GM12878 (cell line): ENCODE results near the gene ATP8B1. TPM values are rescaled to one million over a fixed set of nuclear protein-coding genes. Genes with fewer than 3 reads are reported as not detected.
A peak's percentile ranks its signal among the peaks of the same experiment; 100 is the strongest.

Experiments used
- ATAC-seq: fragments of 200-7000 bp; cut with Tn5 transposase; 3 replicates; pipeline ENCODE4 v1.9.1; 2020; ENCODE audit warnings: mild to moderate bottlenecking, moderate library complexity
- BruUV-seq: library from RNA; stranded (reverse); fragments of 400-500 nt; replicated peaks from 2 replicates; lab custom pipeline; 2021; lab: Mats Ljungman, UMichigan
- CTCF ChIA-PET: fragments of 300-600 bp; sonication (Branson Sonifier 250); formaldehyde crosslinking; extraction: SDS; loops from one replicate; lab custom pipeline; 2021; ENCODE audit warnings: inconsistent platforms; lab: Yijun Ruan, JAX
- POLR2A ChIA-PET: fragments of 350-600 bp; formaldehyde crosslinking; extraction: SDS; loops from one replicate; lab custom pipeline; 2021; ENCODE audit warnings: inconsistent platforms; lab: Charles Lee
- RAD21 ChIA-PET: fragments of 300-600 bp; sonication (Branson Sonifier 250); formaldehyde crosslinking; loops from one replicate; lab custom pipeline; 2023; ENCODE audit warnings: antibody characterized with exemption; ENCODE audit not compliant: unreplicated experiment; lab: Charles Lee
- SMC1A ChIA-PET: fragments of 300-600 bp; sonication (Branson Sonifier 250); formaldehyde crosslinking; loops from one replicate; lab custom pipeline; 2023; ENCODE audit not compliant: unreplicated experiment, uncharacterized antibody; lab: Charles Lee
- DNase-seq: peaks from one replicate; pipeline ENCODE4 v3.0.0-alpha.2; 2011; ENCODE audit warnings: low read depth, low spot score
- FAIRE-seq: peaks from 3 replicates; lab custom pipeline; 2011; peaks lifted over from hg19 to GRCh38; lab: Jason Lieb, UNC
- H2AFZ ChIP-seq: 2 replicates; pipeline ENCODE4 v1.6.0; 2011; ENCODE audit warnings: low read depth, low read length, control low read depth; ENCODE audit not compliant: control insufficient read depth
- H3K27ac ChIP-seq: 2 replicates; pipeline ENCODE4 v1.5.1; 2011; ENCODE audit warnings: control low read depth; ENCODE audit not compliant: control insufficient read depth, insufficient read depth
- H3K27me3 ChIP-seq, 2 experiments: replicated peaks in 1 of 2; 2 replicates each; pipeline versions ENCODE4 v1.6.0 to v1.6.1; 2011; ENCODE audit warnings: low read length in 1 of 2; ENCODE audit not compliant: control insufficient read depth in 2 of 2, insufficient read depth in 2 of 2
- H3K36me3 ChIP-seq, 2 experiments: 2 replicates each; pipeline ENCODE4 v1.5.1; 2011; ENCODE audit warnings: low read length in 1 of 2; ENCODE audit not compliant: control insufficient read depth in 2 of 2, insufficient read depth in 2 of 2
- H3K4me1 ChIP-seq: 2 replicates; pipeline ENCODE4 v1.6.1; 2011; ENCODE audit warnings: mild to moderate bottlenecking, low read length, moderate library complexity, mixed read lengths; ENCODE audit not compliant: control insufficient read depth, insufficient read depth
- H3K4me2 ChIP-seq: 2 replicates; pipeline ENCODE4 v1.6.0; 2011; ENCODE audit warnings: control low read depth; ENCODE audit not compliant: control insufficient read depth, insufficient read depth
- H3K4me3 ChIP-seq: fragments of 200-600 bp; sonication (generic); 2 replicates; pipeline ENCODE4 v1.5.1; 2016
- H3K79me2 ChIP-seq: 2 replicates; pipeline ENCODE4 v1.6.0; 2011; ENCODE audit warnings: low read length; ENCODE audit not compliant: control insufficient read depth, insufficient read depth
- H3K9ac ChIP-seq: 2 replicates; pipeline ENCODE4 v1.8.0; 2011; ENCODE audit warnings: low read length, control low read depth, mixed read lengths; ENCODE audit not compliant: control insufficient read depth, insufficient read depth
- H3K9me3 ChIP-seq: replicated peaks from 3 replicates; pipeline ENCODE4 v1.5.1; 2011; ENCODE audit warnings: mild to moderate bottlenecking, low read length; ENCODE audit not compliant: control insufficient read depth, insufficient read depth
- H4K20me1 ChIP-seq: 2 replicates; pipeline ENCODE4 v1.6.0; 2011; ENCODE audit not compliant: control insufficient read depth, insufficient read depth
- ATF2 ChIP-seq: IDR thresholded peaks from 2 replicates; pipeline ENCODE4 v1.6.1; 2012; ENCODE audit warnings: low read length, inconsistent platforms
- BHLHE40 ChIP-seq, 2 experiments: fragments of 450-650 bp in 1 of 2; IDR thresholded peaks; 2 replicates each; pipeline ENCODE4 v1.6.1; 2011 to 2017; ENCODE audit warnings: low read depth in 2 of 2, borderline replicate concordance in 1 of 2, improper control_type of control experiment in 1 of 2, low read length in 1 of 2, mild to moderate bottlenecking in 1 of 2
- CREM ChIP-seq: IDR thresholded peaks from 2 replicates; pipeline ENCODE4 v1.6.1; 2014; ENCODE audit warnings: antibody characterized with exemption, low read depth
- EGR1 ChIP-seq, 2 experiments: IDR thresholded peaks; 1 replicate in 1 of 2; 2 replicates in 1 of 2; pipeline ENCODE4 v1.6.1; 2011 to 2012; ENCODE audit warnings: low read depth in 2 of 2, low read length in 2 of 2, borderline replicate concordance in 1 of 2, mild to moderate bottlenecking in 1 of 2, moderate library complexity in 1 of 2
- FOXK2 ChIP-seq: fragments of 450-650 bp; IDR thresholded peaks from 2 replicates; pipeline ENCODE4 v1.6.1; 2017; ENCODE audit warnings: mild to moderate bottlenecking, moderate library complexity
- NFXL1 ChIP-seq: fragments of 450-650 bp; IDR thresholded peaks from 2 replicates; pipeline ENCODE4 v1.6.1; 2017; ENCODE audit warnings: antibody characterized with exemption, mild to moderate bottlenecking, borderline replicate concordance
- NFYA ChIP-seq: IDR thresholded peaks from 2 replicates; pipeline ENCODE4 v1.6.1; 2011; ENCODE audit warnings: low read depth, mild to moderate bottlenecking, low read length, improper control_type of control experiment, borderline replicate concordance
- NR2F1 ChIP-seq: fragments of 450-650 bp; conservative IDR thresholded peaks from 2 replicates; pipeline ENCODE4 v1.6.1; 2017; ENCODE audit warnings: mild to moderate bottlenecking
- WGBS: methylation state at CpG from one replicate; pipeline ENCODE4 v1.1.6; 2016; ENCODE audit warnings: low lambda C conversion rate; ENCODE audit not compliant: insufficient replicate concordance, insufficient coverage; ENCODE audit errors: missing lambda C conversion rate; 5-methylcytosine and 5-hydroxymethylcytosine counted together
- in situ Hi-C: fragments of 300-500 bp; cut with MboI; formaldehyde crosslinking; loops from 9 replicates; pipeline ENCODE4 v1.14.3; 2018; ENCODE audit warnings: mixed read lengths
- intact Hi-C: fragments of 100-400 bp; cut with micrococcal nuclease; formaldehyde crosslinking; loops from one replicate; pipeline ENCODE4 v1.14.2; 2022; ENCODE audit not compliant: unreplicated experiment
- polyA plus RNA-seq, 11 experiments: library from polyadenylated mRNA; depleted of rRNA in 4 of 11; unstranded in 6 of 11; stranded (reverse) in 5 of 11; fragments of >200 nt; fragmentation: Nextera tagmentation in 4 of 11; fragmentation: Illumina TruSeq in 1 of 11; extraction: Ambion mirVana in 4 of 11; extraction: Trizol in 1 of 11; gene quantifications; 1 replicate in 1 of 11; 2 replicates in 10 of 11; pipeline versions ENCODE4 v1.2.1 to v1.2.3, GENCODE V29; 2011 to 2016; ENCODE audit warnings: inconsistent platforms in 2 of 11, missing spikeins in 2 of 11, low read depth in 1 of 11
- total RNA-seq, 4 experiments: library from RNA; depleted of rRNA in 3 of 4; stranded (reverse); fragments of >200 nt in 3 of 4; fragmentation: Illumina TruSeq in 1 of 4; extraction: Trizol in 1 of 4; gene quantifications; 2 replicates each; pipeline versions ENCODE4 v1.2.1 to v1.2.3, GENCODE V29; 2013 to 2021
- TF ChIP-seq, protein P1 (sequence below): fragments of 450-650 bp; IDR thresholded peaks from 2 replicates; pipeline ENCODE4 v1.6.1; 2017; ENCODE audit warnings: mild to moderate bottlenecking, moderate library complexity
- TF ChIP-seq, protein P2 (sequence below): IDR thresholded peaks from 2 replicates; pipeline ENCODE4 v1.6.1; 2011; ENCODE audit warnings: borderline replicate concordance, low read depth, mild to moderate bottlenecking, moderate library complexity, mixed read lengths, low read length; ENCODE audit not compliant: insufficient read depth; ENCODE audit errors: extremely low read length
- TF ChIP-seq, protein P3 (sequence below): fragments of 450-650 bp; IDR thresholded peaks from 2 replicates; pipeline ENCODE4 v1.6.1; 2016; ENCODE audit warnings: mild to moderate bottlenecking

Gene ATP8B1
- total and polyA plus RNA-seq, 10 of the 15 experiments (the other 5 are each of a cell fraction or from before 2014, with no cell fraction given): 0.03 to 0.37 (median 0.11) TPM

DNA sequence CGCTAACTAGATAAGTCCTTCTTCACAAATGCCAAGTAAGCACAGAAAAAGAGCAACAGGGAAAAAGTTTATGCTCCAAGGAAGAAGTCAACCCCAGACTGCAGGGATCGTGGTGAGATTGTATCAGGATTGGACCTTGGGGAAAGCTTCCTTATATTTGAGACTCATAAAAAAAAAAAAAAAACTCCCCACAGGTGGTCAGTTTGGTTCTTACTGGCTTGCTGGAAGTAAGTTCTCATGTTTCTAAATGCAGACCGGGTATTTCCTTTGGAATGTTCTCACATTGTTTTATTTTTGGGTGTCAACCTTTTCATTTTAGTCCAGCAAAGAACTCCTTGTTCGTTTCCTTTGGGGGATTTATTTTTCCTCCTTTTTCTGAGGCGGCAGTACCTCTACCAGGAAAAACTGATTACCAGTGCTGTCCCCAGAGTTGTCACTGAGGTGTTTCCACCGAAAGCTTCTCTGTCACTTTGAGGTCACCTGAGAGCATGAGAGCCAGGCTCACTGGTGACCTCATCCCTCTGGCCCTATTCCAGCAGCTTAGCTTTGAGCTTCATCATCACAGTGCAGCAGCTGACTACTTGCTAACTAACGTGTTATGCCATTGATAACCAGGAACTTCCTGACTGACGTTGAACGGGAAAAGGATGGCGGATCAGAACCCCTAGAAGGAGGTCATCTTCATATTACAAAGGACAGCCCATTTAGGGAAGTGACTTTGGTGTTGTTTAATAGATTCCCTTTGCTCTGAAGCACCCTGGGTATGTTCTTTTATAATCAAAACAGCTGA, 16.8 kb upstream of the ATP8B1 start (continued):
- TF ChIP-seq NR2F1 (0 out of 2 replicates have a peak, but pooled peaks have one; percentile 24), ATF2 (peak; percentile 55; the same call in 1 of the 2 replicates), CREM (peak; percentile 62; the same call in 1 of the 2 replicates), BHLHE40 (IDR thresholded peaks at IDR 0.05; ENCODE audit: borderline replicate concordance in 1 of 2, low read depth in 2 of 2, low read length in 1 of 2) (peak in 1 of 2 experiments; percentile 13; a peak in 1 of 4 replicates)

- in situ Hi-C loops: no loop called here
- no TSS peak for BruUV-seq
- FAIRE-seq: no peak
- Histone ChIP-seq H3K27me3 (peaks cover 0 to under 1% of the 10 kb centered on the region in 2 experiments; a peak in 1 of 4 replicates), H2AFZ (no peak overlapping the region), H3K36me3 (no peaks in the 10 kb centered on the region), H3K4me1 (peaks cover 4% of the 10 kb centered on the region; the same call in 1 of the 2 replicates), H3K9ac (no peak overlapping the region), H3K27ac (no peak overlapping the region), H4K20me1 (no peaks in the 10 kb centered on the region), H3K9me3 (no peaks in the 10 kb centered on the region; the same call in 2 of the 3 replicates), H3K79me2 (no peaks in the 10 kb centered on the region), H3K4me3 (no peak overlapping the region), H3K4me2 (no peak overlapping the region)
- CTCF ChIA-PET: no interaction called here
- DNase-seq: no peak
- intact Hi-C loops: no loop called here
- RAD21 ChIA-PET: no interaction called here
- WGBS: 56% methylated on average over 3 of the region's 3 CpGs
- ATAC-seq: no peak
- POLR2A ChIA-PET: no interaction called here
- SMC1A ChIA-PET: interaction anchor here (1.4 kb wide), 1 partner anchor 9 kb away, joined by 4 read pairs; no protein-coding TSS in a partner anchor
- TF ChIP-seq, protein P1, sequence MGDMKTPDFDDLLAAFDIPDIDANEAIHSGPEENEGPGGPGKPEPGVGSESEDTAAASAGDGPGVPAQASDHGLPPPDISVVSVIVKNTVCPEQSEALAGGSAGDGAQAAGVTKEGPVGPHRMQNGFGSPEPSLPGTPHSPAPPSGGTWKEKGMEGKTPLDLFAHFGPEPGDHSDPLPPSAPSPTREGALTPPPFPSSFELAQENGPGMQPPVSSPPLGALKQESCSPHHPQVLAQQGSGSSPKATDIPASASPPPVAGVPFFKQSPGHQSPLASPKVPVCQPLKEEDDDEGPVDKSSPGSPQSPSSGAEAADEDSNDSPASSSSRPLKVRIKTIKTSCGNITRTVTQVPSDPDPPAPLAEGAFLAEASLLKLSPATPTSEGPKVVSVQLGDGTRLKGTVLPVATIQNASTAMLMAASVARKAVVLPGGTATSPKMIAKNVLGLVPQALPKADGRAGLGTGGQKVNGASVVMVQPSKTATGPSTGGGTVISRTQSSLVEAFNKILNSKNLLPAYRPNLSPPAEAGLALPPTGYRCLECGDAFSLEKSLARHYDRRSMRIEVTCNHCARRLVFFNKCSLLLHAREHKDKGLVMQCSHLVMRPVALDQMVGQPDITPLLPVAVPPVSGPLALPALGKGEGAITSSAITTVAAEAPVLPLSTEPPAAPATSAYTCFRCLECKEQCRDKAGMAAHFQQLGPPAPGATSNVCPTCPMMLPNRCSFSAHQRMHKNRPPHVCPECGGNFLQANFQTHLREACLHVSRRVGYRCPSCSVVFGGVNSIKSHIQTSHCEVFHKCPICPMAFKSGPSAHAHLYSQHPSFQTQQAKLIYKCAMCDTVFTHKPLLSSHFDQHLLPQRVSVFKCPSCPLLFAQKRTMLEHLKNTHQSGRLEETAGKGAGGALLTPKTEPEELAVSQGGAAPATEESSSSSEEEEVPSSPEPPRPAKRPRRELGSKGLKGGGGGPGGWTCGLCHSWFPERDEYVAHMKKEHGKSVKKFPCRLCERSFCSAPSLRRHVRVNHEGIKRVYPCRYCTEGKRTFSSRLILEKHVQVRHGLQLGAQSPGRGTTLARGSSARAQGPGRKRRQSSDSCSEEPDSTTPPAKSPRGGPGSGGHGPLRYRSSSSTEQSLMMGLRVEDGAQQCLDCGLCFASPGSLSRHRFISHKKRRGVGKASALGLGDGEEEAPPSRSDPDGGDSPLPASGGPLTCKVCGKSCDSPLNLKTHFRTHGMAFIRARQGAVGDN: no peak
- TF ChIP-seq NFXL1: no peak
- TF ChIP-seq, protein P2, sequence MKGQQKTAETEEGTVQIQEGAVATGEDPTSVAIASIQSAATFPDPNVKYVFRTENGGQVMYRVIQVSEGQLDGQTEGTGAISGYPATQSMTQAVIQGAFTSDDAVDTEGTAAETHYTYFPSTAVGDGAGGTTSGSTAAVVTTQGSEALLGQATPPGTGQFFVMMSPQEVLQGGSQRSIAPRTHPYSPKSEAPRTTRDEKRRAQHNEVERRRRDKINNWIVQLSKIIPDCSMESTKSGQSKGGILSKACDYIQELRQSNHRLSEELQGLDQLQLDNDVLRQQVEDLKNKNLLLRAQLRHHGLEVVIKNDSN: no peak
- no peak for TF ChIP-seq EGR1 (IDR thresholded peaks at IDR 0.05; ENCODE audit: borderline replicate concordance in 1 of 2, low read depth in 2 of 2, low read length in 2 of 2)
- no peak for TF ChIP-seq NFYA
- TF ChIP-seq FOXK2: no peak
- TF ChIP-seq, protein P3, sequence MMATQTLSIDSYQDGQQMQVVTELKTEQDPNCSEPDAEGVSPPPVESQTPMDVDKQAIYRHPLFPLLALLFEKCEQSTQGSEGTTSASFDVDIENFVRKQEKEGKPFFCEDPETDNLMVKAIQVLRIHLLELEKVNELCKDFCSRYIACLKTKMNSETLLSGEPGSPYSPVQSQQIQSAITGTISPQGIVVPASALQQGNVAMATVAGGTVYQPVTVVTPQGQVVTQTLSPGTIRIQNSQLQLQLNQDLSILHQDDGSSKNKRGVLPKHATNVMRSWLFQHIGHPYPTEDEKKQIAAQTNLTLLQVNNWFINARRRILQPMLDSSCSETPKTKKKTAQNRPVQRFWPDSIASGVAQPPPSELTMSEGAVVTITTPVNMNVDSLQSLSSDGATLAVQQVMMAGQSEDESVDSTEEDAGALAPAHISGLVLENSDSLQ: no peak
These were observed 16.0 kb upstream of the ATP8B1 start for GRCh38 chr18:57819119-57819518.
